NCI-H128 (cell line): ENCODE data around the gene TRAF4.
"Not testable (repeated sequence)": the region's sequence is repeated elsewhere in the genome, so short reads cannot be mapped to it uniquely, and the experiment has no call there.

Experiments used
- DNase-seq: peaks from one replicate; lab custom pipeline; 2025; ENCODE audit not compliant: unreplicated experiment; lab: John Stamatoyannopoulos, UW

The TRAF4 gene

GRCh38 chr17:28777178-28777577 is 33.4 kb downstream of the TRAF4 start:
- no peak for DNase-seq

GRCh38 chr17:28779601-28780000 is 35.8 kb downstream of the TRAF4 start:
- not testable (repeated sequence) for DNase-seq

- DNase-seq = no peak
These were observed 39.4 kb downstream of the TRAF4 start for GRCh38 chr17:28783161-28783560.

- DNase-seq = no peak
These were observed 44.3 kb downstream of the TRAF4 start for GRCh38 chr17:28788100-28788499.

GRCh38 chr17:28792877-28793661 is 49.3 kb downstream of the TRAF4 start:
- no peak for DNase-seq

- DNase-seq = not testable (repeated sequence)
These were observed 51.1 kb downstream of the TRAF4 start for GRCh38 chr17:28794846-28795441.

- no peak for DNase-seq
These were observed 52.3 kb downstream of the TRAF4 start for GRCh38 chr17:28796062-28796461.
